LNCAP (cell line): ENCODE data around the gene GRK5.

Experiments
- TF ChIP-seq, protein P1 (sequence below): fragments of 450-650 bp; IDR thresholded peaks from 2 replicates; pipeline ENCODE4 v1.5.1; 2017; ENCODE audit warnings: mild to moderate bottlenecking

GRK5 gene

DNA sequence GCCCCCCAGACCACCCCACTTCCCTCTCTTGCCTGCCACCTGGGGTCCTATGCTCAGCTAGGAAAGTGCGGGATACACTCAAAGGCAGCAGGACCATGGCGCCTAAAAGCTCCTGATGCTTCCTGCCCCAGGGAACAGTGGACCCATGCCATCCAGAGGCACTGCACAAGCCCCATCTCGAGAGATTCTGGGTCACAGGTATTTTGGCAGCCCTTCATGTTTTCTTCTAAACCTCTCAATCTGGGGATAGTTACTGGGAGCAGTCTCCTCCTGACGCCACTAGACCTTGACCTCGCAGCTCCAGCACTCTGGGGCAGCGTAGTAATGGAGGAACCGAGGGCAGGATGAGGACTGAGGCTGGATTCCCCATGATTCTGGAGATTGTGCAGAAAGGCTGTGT, 107.1 kb downstream of the GRK5 start:
- TF ChIP-seq, protein P1, sequence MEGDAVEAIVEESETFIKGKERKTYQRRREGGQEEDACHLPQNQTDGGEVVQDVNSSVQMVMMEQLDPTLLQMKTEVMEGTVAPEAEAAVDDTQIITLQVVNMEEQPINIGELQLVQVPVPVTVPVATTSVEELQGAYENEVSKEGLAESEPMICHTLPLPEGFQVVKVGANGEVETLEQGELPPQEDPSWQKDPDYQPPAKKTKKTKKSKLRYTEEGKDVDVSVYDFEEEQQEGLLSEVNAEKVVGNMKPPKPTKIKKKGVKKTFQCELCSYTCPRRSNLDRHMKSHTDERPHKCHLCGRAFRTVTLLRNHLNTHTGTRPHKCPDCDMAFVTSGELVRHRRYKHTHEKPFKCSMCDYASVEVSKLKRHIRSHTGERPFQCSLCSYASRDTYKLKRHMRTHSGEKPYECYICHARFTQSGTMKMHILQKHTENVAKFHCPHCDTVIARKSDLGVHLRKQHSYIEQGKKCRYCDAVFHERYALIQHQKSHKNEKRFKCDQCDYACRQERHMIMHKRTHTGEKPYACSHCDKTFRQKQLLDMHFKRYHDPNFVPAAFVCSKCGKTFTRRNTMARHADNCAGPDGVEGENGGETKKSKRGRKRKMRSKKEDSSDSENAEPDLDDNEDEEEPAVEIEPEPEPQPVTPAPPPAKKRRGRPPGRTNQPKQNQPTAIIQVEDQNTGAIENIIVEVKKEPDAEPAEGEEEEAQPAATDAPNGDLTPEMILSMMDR, result no peak

DNA sequence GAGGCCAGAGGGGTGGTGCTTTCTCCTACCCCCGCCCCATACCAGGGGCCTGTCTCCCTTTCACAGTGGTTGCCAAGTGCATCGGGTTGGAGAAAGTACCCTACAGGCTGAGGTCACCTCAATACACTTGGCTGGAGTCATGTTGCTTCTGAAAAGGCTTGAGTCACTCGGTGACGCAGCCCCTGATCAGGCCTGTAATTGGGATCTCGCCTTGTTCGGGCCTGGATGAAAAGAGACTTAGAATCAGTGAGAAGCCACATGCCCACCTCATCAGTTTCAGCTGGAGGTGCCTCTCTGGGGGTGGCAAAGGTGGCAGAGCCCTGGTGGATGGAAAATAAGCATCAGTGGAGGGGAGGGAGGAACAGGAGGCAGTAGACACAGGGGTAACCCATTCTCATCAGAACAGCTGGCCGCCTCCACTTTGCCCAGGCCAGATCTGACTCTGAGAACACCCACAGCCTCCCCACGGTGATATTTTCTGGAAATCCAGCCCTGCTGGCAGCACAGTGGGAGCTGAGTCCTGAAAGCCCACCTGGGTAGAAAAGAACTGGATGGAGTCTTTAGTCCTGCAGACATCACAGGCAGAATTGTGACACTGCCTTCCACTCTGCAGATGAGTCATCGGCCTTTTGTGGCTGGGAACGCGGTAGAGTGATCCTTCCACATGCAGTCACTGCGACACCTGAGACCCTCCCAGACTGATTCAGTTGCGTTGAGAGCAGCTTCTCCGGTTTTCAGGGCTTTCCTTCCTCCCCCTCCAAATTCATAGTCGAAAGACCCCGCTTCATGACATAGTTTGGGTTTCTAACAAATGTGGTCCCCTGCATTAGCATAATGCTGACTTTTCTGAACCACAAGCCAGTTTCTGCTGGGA, 108.0 kb downstream of the GRK5 start:
- TF ChIP-seq, protein P1, result no peak

DNA sequence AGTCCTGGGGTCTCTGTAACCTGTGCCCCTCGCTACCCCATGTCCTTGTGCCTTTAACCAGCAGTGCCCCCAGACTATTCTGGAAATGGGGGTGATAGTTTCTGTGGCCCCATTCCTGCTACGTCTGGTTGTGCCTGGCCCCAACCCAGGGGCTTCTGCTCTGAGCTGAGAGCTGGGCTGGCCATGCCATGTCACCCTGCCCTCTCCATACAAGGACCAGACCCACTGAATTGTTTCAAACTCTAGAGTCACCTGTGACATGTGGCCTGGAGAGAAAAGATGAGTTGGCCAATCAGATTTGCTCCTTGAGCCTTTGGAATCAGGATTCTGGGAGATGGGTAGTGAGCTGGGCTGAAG, 108.6 kb downstream of the GRK5 start:
- TF ChIP-seq, protein P1, result no peak

DNA sequence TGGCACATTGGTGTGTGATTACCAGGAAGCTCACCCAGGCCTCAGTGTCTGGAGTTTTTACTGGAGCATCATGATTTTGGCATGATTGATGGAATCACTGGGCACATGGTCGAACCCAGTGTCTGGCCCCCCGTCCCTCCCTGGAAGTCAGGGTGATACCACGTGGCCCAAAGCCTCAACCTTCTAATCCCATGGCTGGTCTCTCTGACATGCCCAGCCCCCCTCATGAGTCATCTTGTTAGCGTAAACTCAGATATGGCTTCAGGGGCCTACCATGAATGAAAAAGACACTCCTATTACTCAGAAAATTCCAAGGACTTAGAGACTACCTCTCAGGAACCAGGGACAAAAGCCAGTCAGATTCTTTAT, 109.3 kb downstream of the GRK5 start:
- TF ChIP-seq, protein P1, result no peak

DNA sequence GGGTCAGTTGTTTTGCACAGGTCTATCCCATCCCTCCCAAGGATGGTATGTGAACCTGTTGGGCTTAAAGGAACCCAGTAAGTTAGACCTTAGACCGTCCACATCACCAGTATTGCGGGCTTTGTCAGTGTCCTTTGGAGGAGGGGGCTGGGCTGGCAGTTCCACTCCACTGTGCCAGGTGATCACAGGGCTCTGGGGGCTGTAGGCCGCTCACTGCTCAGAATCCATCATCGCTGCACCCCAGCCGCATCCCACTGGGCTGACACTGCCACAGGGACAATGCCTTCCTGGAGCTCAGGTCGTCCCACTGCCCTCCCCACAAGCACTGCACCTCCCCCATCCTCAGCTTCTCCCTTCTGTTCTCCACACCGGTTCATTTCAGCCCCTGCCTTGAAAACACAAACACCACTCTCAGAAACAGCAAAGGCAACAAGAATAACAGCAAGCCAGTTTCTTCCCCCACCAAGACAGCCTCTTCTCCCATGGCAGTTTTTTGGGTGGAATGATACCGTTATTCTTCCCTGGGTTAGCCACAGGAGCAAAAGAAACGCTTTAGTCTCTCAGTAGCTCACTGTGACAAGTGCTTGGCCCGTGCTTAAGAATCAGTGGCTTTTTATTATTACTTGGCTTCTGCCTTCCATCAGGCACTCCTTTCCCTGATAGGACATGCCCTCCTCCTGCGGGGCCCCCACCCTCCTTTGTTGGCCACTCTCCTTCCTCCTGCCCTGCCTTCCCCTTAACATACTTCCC, 111.2 kb downstream of the GRK5 start:
- TF ChIP-seq, protein P1, result no peak

DNA sequence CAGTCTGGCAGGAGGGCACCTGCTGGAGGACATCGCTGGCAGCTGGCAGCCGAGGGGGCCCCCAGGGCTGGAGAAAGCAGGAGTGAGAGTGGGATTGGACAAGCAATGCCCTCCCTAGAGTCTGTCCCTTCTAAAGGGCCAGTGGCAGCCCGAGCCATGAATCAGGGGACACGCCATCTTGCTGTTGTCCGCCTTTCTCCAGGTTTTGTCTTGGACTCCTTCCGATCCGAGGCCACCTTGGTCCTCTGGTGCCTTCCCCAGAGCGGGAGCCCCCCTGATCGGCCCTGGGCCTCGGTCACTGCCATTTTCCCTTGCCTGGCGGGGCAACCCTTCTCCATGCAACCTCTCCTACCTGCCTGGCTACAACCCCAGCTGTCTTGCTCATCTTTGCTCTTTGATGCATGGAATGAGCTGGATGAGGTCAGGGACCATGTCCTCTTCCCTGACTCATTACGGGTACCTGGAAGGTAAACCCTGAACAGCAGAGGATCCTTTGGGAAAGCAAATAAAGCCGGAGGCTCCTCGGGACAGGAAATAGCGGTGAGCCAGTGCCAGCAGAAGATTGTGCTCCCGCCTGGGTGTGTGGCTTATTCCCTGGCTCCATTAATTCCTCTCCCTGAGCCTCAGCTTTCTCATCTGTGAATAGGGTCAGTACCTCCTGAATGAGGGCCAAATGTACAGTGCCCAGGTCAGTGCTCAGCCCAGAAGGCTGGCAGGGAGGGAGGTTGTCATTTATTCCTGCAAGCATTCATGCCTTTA, 112.0 kb downstream of the GRK5 start:
- TF ChIP-seq, protein P1, result no peak

DNA sequence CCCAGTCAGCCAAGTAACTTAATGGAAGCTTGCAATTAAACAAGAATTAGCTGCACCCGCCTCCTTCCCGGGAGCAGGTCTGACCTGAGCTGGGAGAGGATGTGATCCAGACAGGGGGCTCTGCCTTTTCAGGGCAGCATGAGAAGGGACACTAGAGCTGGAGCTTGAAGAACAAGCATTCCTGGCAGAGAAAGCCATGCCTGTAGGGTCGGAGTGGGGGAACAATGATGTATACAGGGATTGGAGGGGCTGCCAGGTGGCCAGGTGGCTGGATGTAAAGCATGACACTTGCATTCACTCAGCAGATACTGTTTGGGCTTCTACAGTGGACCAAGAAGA, 112.5 kb downstream of the GRK5 start:
- TF ChIP-seq, protein P1, result no peak
